Mesodermal cell (in vitro differentiated cells): ENCODE data around the gene ARCN1.

Experiments used
- H3K27ac ChIP-seq: 2 replicates; pipeline ENCODE4 v1.7.0; 2013; ENCODE audit warnings: mild to moderate bottlenecking, low read depth, low read length, moderate library complexity; ENCODE audit not compliant: severe bottlenecking
- H3K36me3 ChIP-seq: 2 replicates; pipeline ENCODE4 v1.7.1; 2013; ENCODE audit warnings: mild to moderate bottlenecking, low read length, moderate library complexity; ENCODE audit not compliant: control insufficient read depth, insufficient read depth
- H3K4me1 ChIP-seq: one replicate; pipeline ENCODE4 v1.7.1; 2013; ENCODE audit warnings: mild to moderate bottlenecking, low read length; ENCODE audit not compliant: insufficient read depth, control insufficient read depth, poor library complexity, severe bottlenecking
- H3K4me3 ChIP-seq: 2 replicates; pipeline ENCODE4 v1.7.0; 2013; ENCODE audit warnings: low read length, control low read depth, mild to moderate bottlenecking; ENCODE audit not compliant: insufficient read depth, poor library complexity, severe bottlenecking; ENCODE audit errors: extremely low read depth
- H3K9me3 ChIP-seq: 2 replicates; pipeline ENCODE4 v1.7.1; 2013; ENCODE audit warnings: mild to moderate bottlenecking, low read length, moderate library complexity; ENCODE audit not compliant: control insufficient read depth
- WGBS, 2 experiments: methylation state at CpG; one replicate each; pipeline ENCODE4 v1.1.5; 2013; ENCODE audit warnings: missing lambda C conversion rate in 2 of 2; ENCODE audit not compliant: insufficient coverage in 2 of 2; 5-methylcytosine and 5-hydroxymethylcytosine counted together

The ARCN1 gene

DNA sequence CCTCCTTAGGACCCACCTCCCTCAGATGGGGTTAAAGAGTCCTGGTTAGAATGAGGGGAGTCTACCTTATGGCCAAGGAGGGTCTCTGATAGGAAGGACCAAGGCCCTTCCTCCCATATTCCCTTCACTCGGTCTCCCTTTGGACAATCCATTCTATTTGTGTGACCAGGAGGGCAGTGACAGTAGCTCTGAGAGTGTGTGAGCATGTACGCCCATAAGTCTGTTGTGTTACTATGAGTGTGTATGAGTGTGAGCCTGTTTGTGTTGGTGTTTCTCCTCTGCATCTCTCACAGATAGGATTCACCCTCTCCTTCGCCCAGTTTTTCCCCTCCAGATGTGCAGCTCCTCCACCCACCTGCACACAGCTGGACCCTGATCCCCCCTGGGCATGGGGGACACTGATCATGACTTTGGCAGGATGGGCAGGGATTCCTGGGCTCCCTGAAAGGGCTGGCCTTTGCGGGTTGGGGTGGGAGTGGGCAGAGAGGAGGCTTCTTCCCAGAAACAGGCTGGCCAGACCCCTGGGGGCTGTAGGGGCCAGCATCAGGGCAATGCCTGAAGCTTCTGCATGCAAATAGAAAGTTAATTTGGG, 49.7 kb downstream of the ARCN1 start:
- WGBS, 2 experiments = 0 to 22% methylated on average over 1 to 2 of the region's 4 CpGs
- Histone ChIP-seq H3K27ac (peak overlapping the region; percentile 83), H3K4me1 (peaks cover 58% of the 10 kb centered on the region)

DNA sequence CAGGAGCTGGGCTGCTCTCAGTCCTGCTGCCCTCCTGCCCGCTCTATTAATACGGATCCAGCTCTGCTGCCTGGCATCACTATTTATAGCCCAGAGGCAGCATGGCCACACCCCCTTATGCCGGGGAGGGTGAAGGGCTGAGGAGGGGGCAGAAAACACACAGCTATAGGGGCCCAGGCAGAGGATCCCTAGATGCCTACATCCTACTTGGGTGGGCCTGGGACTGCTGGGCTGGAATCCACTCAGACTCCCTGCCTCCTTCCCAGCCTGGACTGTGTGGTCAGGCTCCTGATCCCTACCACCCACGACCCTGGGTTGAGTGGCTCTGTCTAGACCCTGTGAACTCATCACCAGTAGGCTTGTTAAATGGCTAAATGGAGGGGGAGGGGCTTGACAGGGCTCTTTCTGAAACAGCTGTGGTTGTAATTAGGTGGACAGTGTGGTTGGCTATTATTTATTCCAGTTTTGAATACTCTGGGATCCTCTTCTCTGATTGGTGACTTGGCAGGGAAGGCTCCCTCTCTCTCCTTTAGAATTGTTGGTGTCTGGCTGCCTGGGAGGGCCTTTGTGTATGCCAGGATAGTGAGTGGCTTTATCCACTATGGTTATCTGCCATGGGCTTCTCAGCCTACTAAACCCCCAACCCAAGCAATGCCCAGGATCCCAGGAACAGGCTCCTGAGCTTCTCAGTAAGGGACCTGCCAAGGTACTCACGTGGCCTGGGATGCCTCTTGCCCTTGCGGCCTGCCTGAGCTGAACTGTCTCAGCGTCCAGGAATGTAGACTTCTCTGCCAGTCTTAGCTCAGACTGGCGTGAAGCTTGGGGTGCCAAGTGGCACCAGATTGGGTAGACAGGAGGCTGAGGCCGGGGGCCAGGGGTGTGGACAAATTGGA, 50.4 kb downstream of the ARCN1 start:
- Histone ChIP-seq H3K27ac (peak overlapping the region; percentile 43), H3K4me1 (peaks cover 50% of the 10 kb centered on the region), H3K9me3 (no peaks in the 10 kb centered on the region), H3K4me3 (peak overlapping the region; percentile 64), H3K36me3 (peaks cover 45% of the 10 kb centered on the region)
- 69 to 75% methylated on average over 6 to 9 of the region's 9 CpGs for WGBS, 2 experiments

More for the DNA sequence above, 49.7 kb downstream of the ARCN1 start:
- no peaks in the 10 kb centered on the region for H3K9me3 ChIP-seq
- peaks cover 42% of the 10 kb centered on the region for H3K36me3 ChIP-seq
- peak overlapping the region; percentile 64 for H3K4me3 ChIP-seq

DNA sequence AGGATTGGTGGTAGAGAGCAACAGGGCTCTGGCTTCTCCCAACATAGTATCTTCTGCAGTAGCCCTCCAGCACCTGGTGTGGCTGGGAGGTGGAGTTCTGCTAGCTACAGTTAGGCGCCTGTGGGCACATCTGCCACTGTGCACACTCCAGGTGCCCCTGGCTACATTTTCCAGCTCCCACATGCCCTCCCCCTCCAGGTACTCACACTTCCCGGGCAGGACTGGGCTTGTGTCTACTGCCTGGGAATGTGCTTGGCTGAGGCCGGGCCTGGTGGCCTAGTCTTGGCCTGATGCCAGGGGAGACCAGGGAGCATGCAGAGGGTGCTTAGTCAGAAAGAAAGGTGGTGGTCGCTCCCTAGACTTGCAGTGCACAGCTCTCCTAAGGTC, 51.1 kb downstream of the ARCN1 start:
- 96 to 100% methylated on average over 3 of the region's 4 CpGs for WGBS, 2 experiments
- Histone ChIP-seq H3K9me3 (no peaks in the 10 kb centered on the region), H3K4me1 (peaks cover 44% of the 10 kb centered on the region), H3K4me3 (peak overlapping the region; percentile 64), H3K27ac (no peak overlapping the region), H3K36me3 (peaks cover 51% of the 10 kb centered on the region)

DNA sequence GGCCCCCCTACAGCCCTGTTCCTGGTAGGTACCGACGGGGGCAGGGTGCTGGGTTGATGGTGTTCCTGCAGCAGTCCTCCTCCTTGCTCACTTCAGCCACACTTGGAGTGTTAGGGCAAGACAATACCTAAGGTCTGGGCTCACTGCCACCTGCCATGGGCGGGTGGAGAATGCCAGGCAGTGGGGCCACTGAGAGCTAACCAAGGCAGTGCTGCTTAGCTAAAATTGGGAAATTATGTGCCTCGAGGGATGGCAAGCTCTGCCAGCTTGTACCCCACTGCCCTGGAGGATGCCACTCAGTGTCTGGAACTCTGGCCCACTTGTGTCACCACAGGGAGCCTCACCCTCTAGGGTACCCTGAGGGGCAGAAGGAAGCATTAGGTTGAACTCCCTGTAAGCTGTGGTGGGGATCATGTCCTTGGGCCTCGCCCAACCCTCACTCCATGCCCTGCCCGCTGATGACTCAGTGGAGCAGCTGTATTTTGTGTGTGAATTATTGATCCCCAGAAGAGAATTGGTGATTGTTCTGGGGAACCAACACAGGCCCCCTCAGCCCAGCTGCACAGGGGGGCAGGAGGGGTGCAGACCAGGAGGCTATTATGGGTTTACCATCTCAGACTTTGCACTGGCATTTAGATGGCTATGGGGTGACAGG, 53.0 kb downstream of the ARCN1 start:
- no peak overlapping the region for H3K27ac ChIP-seq
- WGBS, 2 experiments = 94 to 96% methylated on average over 5 of the region's 6 CpGs
- H3K4me1 ChIP-seq = peaks cover 25% of the 10 kb centered on the region
- H3K36me3 ChIP-seq = peaks cover 65% of the 10 kb centered on the region
- H3K4me3 ChIP-seq = no peak overlapping the region
- H3K9me3 ChIP-seq = no peaks in the 10 kb centered on the region

DNA sequence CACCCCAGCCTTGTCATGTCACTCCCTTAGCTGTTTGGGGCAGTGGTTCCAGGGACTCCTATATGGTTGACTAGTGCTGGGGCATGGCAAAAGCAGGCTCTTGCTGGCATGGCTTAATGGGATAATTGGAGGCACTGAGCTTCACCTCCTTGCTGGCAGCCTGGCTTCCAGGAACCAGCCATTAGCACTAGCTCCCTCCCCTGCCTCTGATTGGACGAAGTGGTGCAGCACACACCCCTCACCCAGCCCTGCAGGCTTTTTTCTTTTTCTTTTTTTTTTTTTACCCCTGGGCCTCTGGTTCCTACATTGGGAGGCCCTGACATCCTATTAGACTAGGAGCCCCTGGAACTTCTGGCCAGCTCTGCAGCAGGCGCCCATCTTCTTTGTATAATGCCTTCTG, 53.8 kb downstream of the ARCN1 start:
- 67 to 77% methylated on average over 1 of the region's 2 CpGs for WGBS, 2 experiments
- H3K27ac ChIP-seq = no peak overlapping the region
- H3K4me1 ChIP-seq = peaks cover 18% of the 10 kb centered on the region
- H3K4me3 ChIP-seq = no peak overlapping the region
- no peaks in the 10 kb centered on the region for H3K9me3 ChIP-seq
- H3K36me3 ChIP-seq = peaks cover 69% of the 10 kb centered on the region

DNA sequence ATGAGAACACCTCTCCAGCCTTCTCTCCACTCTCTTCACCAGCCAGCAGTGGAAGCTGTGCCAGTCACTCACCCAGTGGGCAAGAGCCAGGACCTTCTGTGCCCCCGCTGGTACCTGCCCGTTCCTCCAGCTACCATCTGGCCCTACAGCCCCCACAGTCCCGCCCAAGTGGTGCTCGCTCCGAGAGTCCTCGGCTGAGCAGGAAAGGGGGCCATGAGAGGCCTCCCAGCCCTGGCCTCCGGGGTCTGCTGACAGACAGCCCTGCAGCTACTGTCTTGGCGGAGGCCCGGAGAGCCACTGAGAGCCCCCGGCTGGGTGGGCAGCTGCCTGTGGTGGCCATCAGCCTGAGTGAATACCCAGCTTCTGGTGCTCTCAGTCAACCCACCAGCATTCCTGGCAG, 55.4 kb downstream of the ARCN1 start:
- Histone ChIP-seq H3K9me3 (no peaks in the 10 kb centered on the region), H3K27ac (no peak overlapping the region), H3K4me3 (no peak overlapping the region), H3K4me1 (peaks cover 14% of the 10 kb centered on the region), H3K36me3 (peaks cover 85% of the 10 kb centered on the region)
- 93 to 94% methylated on average over 8 to 9 of the region's 10 CpGs for WGBS, 2 experiments

DNA sequence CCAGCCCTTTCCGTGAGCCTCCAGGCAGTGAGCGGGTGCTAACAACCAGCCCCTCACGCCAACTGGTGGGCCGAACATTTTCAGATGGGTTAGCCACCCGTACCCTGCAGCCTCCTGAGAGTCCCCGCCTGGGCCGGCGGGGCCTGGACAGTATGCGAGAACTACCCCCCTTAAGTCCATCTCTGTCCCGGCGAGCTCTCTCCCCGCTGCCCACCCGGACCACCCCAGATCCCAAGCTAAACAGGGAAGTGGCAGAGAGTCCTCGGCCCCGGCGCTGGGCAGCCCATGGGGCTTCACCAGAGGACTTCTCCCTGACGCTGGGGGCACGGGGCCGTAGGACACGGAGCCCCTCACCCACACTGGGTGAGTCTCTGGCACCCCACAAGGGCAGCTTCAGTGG, 55.8 kb downstream of the ARCN1 start:
- Histone ChIP-seq H3K27ac (no peak overlapping the region), H3K9me3 (no peaks in the 10 kb centered on the region), H3K36me3 (peaks cover 89% of the 10 kb centered on the region), H3K4me1 (peaks cover 13% of the 10 kb centered on the region), H3K4me3 (no peak overlapping the region)
- WGBS, 2 experiments = 96 to 97% methylated on average over 15 to 16 of the region's 20 CpGs

DNA sequence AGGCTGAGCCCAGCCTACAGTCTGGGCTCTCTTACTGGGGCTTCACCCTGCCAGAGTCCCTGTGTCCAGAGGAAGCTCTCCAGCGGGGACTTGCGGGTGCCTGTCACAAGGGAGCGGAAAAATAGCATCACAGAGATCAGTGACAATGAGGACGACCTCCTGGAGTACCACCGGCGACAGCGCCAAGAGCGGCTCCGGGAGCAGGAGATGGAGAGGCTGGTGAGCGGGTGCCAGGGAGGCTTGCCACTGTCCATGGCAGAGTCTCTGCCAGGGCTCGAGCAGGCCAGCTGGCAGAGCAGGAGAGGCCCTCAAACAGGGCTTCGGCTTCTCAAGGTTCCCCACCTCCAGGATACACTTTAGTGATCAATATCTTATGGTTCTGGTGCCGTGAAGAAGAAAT, 56.2 kb downstream of the ARCN1 start:
- 95 to 97% methylated on average over 10 to 12 of the region's 13 CpGs for WGBS, 2 experiments
- no peak overlapping the region for H3K4me3 ChIP-seq
- peaks cover 92% of the 10 kb centered on the region for H3K36me3 ChIP-seq

DNA sequence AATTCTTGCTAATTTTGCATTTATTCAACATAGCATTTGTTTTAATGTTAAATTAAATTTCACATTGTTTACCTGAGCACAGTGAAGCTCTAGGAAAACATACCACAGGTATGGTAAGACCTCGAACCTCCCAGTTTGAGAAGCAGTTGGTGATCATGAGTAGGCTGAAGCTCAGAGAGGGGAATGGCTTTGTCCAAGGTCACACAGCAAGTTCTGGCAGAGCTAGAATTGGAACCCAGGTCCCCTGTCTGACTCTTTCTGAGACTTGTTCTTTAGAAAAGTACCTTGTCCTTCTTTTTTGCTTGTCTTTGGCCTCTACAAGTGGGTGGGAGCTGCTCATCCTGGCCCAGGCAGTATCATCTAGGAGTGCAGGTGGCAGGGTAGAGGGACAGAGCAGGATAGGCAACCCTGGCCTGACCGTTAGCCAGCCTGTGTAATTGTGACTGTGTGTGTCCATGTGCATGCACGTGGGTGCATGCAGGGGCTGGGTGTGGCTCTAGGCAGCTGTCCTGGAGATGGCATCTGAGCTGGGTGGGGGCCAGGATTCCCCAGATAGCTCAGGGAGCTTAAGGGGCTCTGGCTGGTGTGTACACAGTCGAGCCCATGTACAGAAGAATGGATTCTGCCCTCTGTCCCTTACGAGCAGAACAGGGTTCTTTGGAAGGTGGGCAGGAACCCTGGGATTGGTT, 56.8 kb downstream of the ARCN1 start:
- peaks cover 94% of the 10 kb centered on the region for H3K36me3 ChIP-seq
- H3K4me3 ChIP-seq = no peak overlapping the region
- 92 to 95% methylated on average over 4 to 5 of the region's 5 CpGs for WGBS, 2 experiments
- H3K9me3 ChIP-seq = no peaks in the 10 kb centered on the region
- no peak overlapping the region for H3K27ac ChIP-seq
- H3K4me1 ChIP-seq = peaks cover 20% of the 10 kb centered on the region

More for the DNA sequence above, 56.2 kb downstream of the ARCN1 start:
- Histone ChIP-seq H3K9me3 (no peaks in the 10 kb centered on the region), H3K4me1 (peaks cover 14% of the 10 kb centered on the region), H3K27ac (no peak overlapping the region)
